Posterior cingulate gyrus (tissue), 11 donors: ENCODE measurements around the gene DHTKD1.
"Not testable (repeated sequence)": the region's sequence is repeated elsewhere in the genome, so short reads cannot be mapped to it uniquely, and the experiment has no call there.

Source experiments
- DNase-seq, 10 donors: peaks; one replicate each; pipeline versions ENCODE4 v3.0.0 to v3.0.0-alpha.2; 2020 to 2021; ENCODE audit warnings: mixed read lengths in 3 of 10
- intact Hi-C: fragments of 100-400 bp; cut with DNase I; formaldehyde crosslinking; loops from one replicate; pipeline ENCODE4 v1.15.1; 2023

The DHTKD1 gene

GRCh38 chr10:12062754-12063482, 5.8 kb upstream of the DHTKD1 start:
- intact Hi-C loops = loop anchor here (10.0 kb wide), 1 partner anchor 132 kb away; the partner anchor contains the start of genes CDC123 and NUDT5
- DNase-seq = no peak

GRCh38 chr10:12063483-12063818, 5.3 kb upstream of the DHTKD1 start:
- DNase-seq = no peak
- intact Hi-C loops = loop anchor here (10.0 kb wide), 1 partner anchor 131 kb away; the partner anchor contains the start of genes CDC123 and NUDT5

GRCh38 chr10:12067336-12067735, 1.4 kb upstream of the DHTKD1 start:
- DNase-seq = no peak

GRCh38 chr10:12071441-12071840, 2.7 kb downstream of the DHTKD1 start:
- DNase-seq = peak in 1 of 10 donors; percentile 39
- intact Hi-C loops = not testable (repeated sequence)

More at GRCh38 chr10:12067336-12067735, 1.4 kb upstream of the DHTKD1 start:
- intact Hi-C loops = loop anchor here (10.0 kb wide), 1 partner anchor 127 kb away; the partner anchor contains the start of genes CDC123 and NUDT5

GRCh38 chr10:12073526-12073925, 4.8 kb downstream of the DHTKD1 start:
- peak in 1 of 10 donors; percentile 24 for DNase-seq
- intact Hi-C loops = no loop called here

- no peak for DNase-seq
Measured at GRCh38 chr10:12077580-12078180, 8.9 kb downstream of the DHTKD1 start.

GRCh38 chr10:12081470-12081869, 12.7 kb downstream of the DHTKD1 start:
- peak in 1 of 10 donors; percentile 77 for DNase-seq
- intact Hi-C loops = no loop called here

More at GRCh38 chr10:12077580-12078180, 8.9 kb downstream of the DHTKD1 start:
- intact Hi-C loops = no loop called here

- intact Hi-C loops = no loop called here
- DNase-seq = no peak
Measured at GRCh38 chr10:12081879-12082557, 13.3 kb downstream of the DHTKD1 start.

- intact Hi-C loops = no loop called here
- DNase-seq = no peak
Measured at GRCh38 chr10:12088919-12089318, 20.2 kb downstream of the DHTKD1 start.

GRCh38 chr10:12091421-12091820, 22.7 kb downstream of the DHTKD1 start:
- no peak for DNase-seq
- intact Hi-C loops = no loop called here

GRCh38 chr10:12097361-12097760, 28.6 kb downstream of the DHTKD1 start:
- DNase-seq, intact Hi-C loops: not testable (repeated sequence)

- peak in 1 of 10 donors; percentile 66 for DNase-seq
- intact Hi-C loops = no loop called here
Measured at GRCh38 chr10:12097791-12098190, 29.0 kb downstream of the DHTKD1 start.

GRCh38 chr10:12098966-12099365, 30.2 kb downstream of the DHTKD1 start:
- intact Hi-C loops = no loop called here
- peak in 1 of 10 donors; percentile 14 for DNase-seq

- intact Hi-C loops = no loop called here
- no peak for DNase-seq
Measured at GRCh38 chr10:12103802-12104201, 35.0 kb downstream of the DHTKD1 start.

GRCh38 chr10:12107781-12108180, 39.0 kb downstream of the DHTKD1 start:
- intact Hi-C loops = no loop called here

GRCh38 chr10:12109286-12109685, 40.5 kb downstream of the DHTKD1 start:
- intact Hi-C loops = no loop called here
- DNase-seq = no peak

More at GRCh38 chr10:12107781-12108180, 39.0 kb downstream of the DHTKD1 start:
- DNase-seq = peak in 1 of 10 donors; percentile 8

- DNase-seq = no peak
- intact Hi-C loops = no loop called here
Measured at GRCh38 chr10:12111528-12111927, 42.8 kb downstream of the DHTKD1 start.

- DNase-seq = no peak
Measured at GRCh38 chr10:12113627-12114026, 44.9 kb downstream of the DHTKD1 start.

GRCh38 chr10:12121673-12122072, 52.9 kb downstream of the DHTKD1 start:
- DNase-seq = no peak
- intact Hi-C loops = no loop called here

More at GRCh38 chr10:12113627-12114026, 44.9 kb downstream of the DHTKD1 start:
- intact Hi-C loops = no loop called here

- peak; percentile 90 to 100 (median 96) for DNase-seq
- intact Hi-C loops = loop anchor here (1.0 to 2.0 kb wide), 3 partner anchors 61 to 87 kb away; partner anchors contain the start of genes DHTKD1, NUDT5 and UPF2
Measured at GRCh38 chr10:12129222-12130111, 60.7 kb downstream of the DHTKD1 start, which contains the start of gene SEC61A2. Gene SEC61A2 (plus strand): TSS chr10:12129677. CDS start chr10:12129788, 111 bp downstream.
